Measurements from ENCODE around the gene RFTN1. TPM values are rescaled to one million over a fixed set of nuclear protein-coding genes. Genes with fewer than 3 reads are reported as not detected.

RFTN1 gene
- total and polyA plus RNA-seq, 8 donors: 1.9 to 14.0 (median 2.9) TPM

DNA sequence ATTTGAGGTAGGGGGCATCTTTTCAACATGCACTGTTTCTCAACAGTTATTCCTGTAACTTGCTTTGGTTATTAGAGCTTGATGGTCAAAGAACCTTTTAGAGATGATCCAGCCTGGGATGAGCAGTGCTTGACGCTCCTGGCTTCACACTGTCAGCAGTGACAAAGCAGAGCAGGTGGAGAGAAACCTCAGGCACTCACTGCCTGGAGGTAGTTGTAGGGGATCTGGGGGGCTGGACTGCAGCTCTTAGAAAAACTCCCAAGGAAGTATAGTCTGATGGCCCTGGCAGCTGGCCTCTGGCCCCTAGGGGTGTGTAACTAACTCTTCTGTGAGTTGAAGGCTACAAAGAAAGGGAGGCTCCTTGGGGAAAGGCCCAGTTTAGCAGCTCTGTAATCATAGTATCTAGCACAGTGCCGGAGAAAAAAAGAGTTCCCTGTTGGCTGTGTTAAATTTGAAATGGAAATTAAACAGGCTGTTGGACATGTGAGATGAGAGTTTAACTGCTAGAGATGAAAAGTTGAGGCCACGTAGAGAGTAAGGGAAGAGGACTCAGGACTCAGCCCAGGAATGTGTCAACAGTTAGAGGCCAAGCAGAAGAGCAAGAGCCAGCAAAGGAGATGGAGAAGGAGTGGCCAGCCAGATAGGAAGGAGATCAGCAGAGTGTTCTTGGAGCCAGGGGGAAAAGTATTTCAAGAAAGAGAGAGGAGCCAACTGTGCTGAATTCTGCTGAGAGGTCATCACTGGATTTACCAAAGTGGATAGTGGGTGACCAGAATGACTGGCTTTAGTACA is 234.3 kb downstream of the RFTN1 start:
- ATAC-seq (no peak), DNase-seq (no peak), FAIRE-seq (no peak)
- Histone ChIP-seq H3K36me3 (no peaks in the 10 kb centered on the region), H3K4me3 (no peak overlapping the region), H3K27me3 (no peaks in the 10 kb centered on the region), H3K27ac (no peak overlapping the region), H3K9me3 (no peaks in the 10 kb centered on the region), H3K4me1 (no peaks in the 10 kb centered on the region)
- TF ChIP-seq, protein P1, sequence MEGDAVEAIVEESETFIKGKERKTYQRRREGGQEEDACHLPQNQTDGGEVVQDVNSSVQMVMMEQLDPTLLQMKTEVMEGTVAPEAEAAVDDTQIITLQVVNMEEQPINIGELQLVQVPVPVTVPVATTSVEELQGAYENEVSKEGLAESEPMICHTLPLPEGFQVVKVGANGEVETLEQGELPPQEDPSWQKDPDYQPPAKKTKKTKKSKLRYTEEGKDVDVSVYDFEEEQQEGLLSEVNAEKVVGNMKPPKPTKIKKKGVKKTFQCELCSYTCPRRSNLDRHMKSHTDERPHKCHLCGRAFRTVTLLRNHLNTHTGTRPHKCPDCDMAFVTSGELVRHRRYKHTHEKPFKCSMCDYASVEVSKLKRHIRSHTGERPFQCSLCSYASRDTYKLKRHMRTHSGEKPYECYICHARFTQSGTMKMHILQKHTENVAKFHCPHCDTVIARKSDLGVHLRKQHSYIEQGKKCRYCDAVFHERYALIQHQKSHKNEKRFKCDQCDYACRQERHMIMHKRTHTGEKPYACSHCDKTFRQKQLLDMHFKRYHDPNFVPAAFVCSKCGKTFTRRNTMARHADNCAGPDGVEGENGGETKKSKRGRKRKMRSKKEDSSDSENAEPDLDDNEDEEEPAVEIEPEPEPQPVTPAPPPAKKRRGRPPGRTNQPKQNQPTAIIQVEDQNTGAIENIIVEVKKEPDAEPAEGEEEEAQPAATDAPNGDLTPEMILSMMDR (IDR thresholded peaks at IDR 0.05): no peak
- 89 to 94% methylated on average over 3 of the region's 3 CpGs for WGBS, 2 donors
- intact Hi-C loops (cut with DNase I): no loop called here

DNA sequence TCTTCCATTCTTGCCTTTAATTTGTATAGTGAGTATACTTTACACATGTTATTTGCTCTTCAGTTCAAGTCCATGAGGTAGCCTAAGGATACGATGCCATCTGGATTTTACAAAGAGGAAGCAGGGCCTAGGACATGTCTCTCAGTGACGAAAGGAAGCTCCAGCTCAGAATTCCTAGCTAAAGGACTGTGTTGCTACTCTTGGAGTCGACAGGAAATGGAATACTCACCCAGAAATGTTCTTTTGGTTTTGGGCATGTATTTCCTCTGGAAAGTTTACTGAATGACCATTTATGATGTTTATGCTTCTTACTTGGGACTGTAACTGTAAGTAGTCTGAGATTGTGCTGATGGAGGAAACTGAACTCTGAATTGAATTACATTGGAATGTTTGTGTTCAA is 236.0 kb downstream of the RFTN1 start:
- WGBS, 2 donors: 88% methylated on average over 3 of the region's 3 CpGs
- no peak for ATAC-seq
- no peaks in the 10 kb centered on the region for H3K9me3 ChIP-seq
- intact Hi-C loops (cut with DNase I): no loop called here
- no peak overlapping the region for H3K4me3 ChIP-seq
- FAIRE-seq: no peak
- H3K27ac ChIP-seq: no peak overlapping the region
- no peaks in the 10 kb centered on the region for H3K4me1 ChIP-seq
- H3K27me3 ChIP-seq: no peaks in the 10 kb centered on the region
- peaks cover 0 to 1% (median 0%) of the 10 kb centered on the region in 3 donors for H3K36me3 ChIP-seq
- TF ChIP-seq, protein P1 (IDR thresholded peaks at IDR 0.05): no peak
- DNase-seq: no peak

DNA sequence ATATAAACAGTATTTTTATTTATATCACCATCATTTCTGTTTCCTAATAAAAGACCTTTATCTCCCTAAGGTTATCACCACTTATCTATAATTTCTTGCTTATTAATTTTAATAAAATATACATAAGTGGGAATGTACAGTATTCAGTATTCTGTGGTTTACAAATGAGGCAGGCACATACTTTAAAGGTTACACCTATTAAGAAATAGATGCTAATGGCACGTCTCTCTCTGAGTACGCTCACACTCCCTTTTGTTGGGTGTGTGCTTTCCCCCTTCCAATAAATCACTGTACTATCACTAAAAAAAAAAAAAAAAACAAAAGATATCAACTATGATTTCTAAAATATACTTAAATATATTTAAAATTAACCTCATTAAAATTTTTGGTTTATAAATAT is 239.6 kb downstream of the RFTN1 start:
- FAIRE-seq (peak; percentile 9), DNase-seq (no peak), ATAC-seq (no peak)
- TF ChIP-seq, protein P1 (IDR thresholded peaks at IDR 0.05): no peak
- Histone ChIP-seq H3K4me1 (no peaks in the 10 kb centered on the region), H3K27me3 (no peaks in the 10 kb centered on the region), H3K36me3 (peaks cover 0 to 17% (median 4%) of the 10 kb centered on the region in 3 donors), H3K9me3 (no peaks in the 10 kb centered on the region), H3K4me3 (no peak overlapping the region), H3K27ac (no peak overlapping the region)
- intact Hi-C loops (cut with DNase I): loop anchor here in 1 of 3 donors (5.0 kb wide), 1 partner anchor 273 kb away; no protein-coding TSS in a partner anchor
- 97% methylated on average over 2 of the region's 2 CpGs for WGBS, 2 donors

DNA sequence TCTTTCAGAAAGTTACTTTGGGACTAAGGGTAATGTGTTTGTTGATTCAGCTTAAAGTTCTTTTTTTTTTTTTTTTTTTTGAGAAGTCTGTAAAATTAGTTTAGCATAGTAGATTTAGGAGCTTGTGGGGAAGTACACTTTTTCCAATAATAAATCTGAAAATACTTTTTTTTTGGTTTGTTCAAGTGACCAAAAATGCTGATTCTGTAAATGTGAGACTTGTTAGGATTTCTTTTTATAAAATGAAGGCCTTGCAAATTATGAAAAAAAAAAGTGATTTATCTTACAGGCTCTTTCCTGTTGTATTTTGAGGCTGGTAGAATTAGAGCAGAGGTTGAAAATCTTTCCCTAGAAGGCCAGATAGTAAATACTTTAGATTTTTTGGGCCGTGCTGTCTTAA is 240.9 kb downstream of the RFTN1 start:
- FAIRE-seq (no peak), ATAC-seq (no peak), DNase-seq (no peak)
- no peaks in the 10 kb centered on the region for H3K27me3 ChIP-seq
- TF ChIP-seq, protein P1 (IDR thresholded peaks at IDR 0.05): no peak
- no peak overlapping the region for H3K27ac ChIP-seq
- WGBS, 2 donors: 79 to 86% methylated on average over 1 of the region's 1 CpG
- peaks cover 0 to 17% (median 4%) of the 10 kb centered on the region in 3 donors for H3K36me3 ChIP-seq
- H3K4me1 ChIP-seq: peaks cover 0 to 6% (median 0%) of the 10 kb centered on the region in 3 donors
- H3K9me3 ChIP-seq: no peaks in the 10 kb centered on the region
- intact Hi-C loops (cut with DNase I): loop anchor here in 1 of 3 donors (5.0 kb wide), 1 partner anchor 275 kb away; no protein-coding TSS in a partner anchor
- H3K4me3 ChIP-seq: no peak overlapping the region

DNA sequence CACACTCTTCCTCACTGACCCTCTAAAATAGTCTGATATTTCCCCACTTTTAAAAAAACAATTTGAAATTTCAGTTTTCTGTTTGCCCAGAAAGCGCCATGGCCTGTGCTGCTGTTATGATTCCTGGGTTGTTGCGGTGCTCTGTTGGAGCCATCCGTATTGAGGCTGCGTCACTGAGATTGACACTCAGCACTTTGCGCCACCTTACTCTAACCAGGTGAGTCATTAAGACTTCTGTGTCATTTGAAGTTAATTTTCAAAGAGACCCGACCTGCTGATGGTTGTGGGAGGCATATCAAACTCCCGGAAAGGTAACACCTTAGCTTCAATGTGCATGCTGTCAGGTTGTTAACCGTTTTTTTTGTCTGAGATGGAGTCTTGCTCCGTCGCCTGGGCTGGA is 242.6 kb downstream of the RFTN1 start:
- no peak for ATAC-seq
- no peak for DNase-seq
- H3K27ac ChIP-seq: no peak overlapping the region
- H3K9me3 ChIP-seq: no peaks in the 10 kb centered on the region
- intact Hi-C loops (cut with DNase I): loop anchor here in 1 of 3 donors (5.0 kb wide), 1 partner anchor 276 kb away; no protein-coding TSS in a partner anchor
- no peak for FAIRE-seq
- WGBS, 2 donors: 91 to 93% methylated on average over 10 of the region's 10 CpGs
- no peak overlapping the region for H3K4me3 ChIP-seq
- H3K27me3 ChIP-seq: no peaks in the 10 kb centered on the region
- peaks cover 0 to 17% (median 4%) of the 10 kb centered on the region in 3 donors for H3K36me3 ChIP-seq
- peaks cover 2 to 22% (median 8%) of the 10 kb centered on the region in 3 donors for H3K4me1 ChIP-seq
- TF ChIP-seq, protein P1 (IDR thresholded peaks at IDR 0.05): no peak

Data from pancreas (tissue), 10 donors.